Activated naive CD4-positive, alpha-beta T cell treated with anti-CD3 and anti-CD28 coated beads, Interleukin-2, amount 50 U/mL, for 72 hours (primary cell): ENCODE results near the gene EIF2AK3. TPM values are rescaled to one million over a fixed set of nuclear protein-coding genes. Genes with fewer than 3 reads are reported as not detected.

Source experiments
- ATAC-seq, 2 donors: fragments of 150-1000 bp; cut with Tn5 transposase; 2 replicates each; pipeline ENCODE4 v1.10.0; 2021; ENCODE audit warnings: mild to moderate bottlenecking in 2 of 2, moderate library complexity in 2 of 2
- DNase-seq, 2 donors: peaks; one replicate each; pipeline ENCODE4 v3.0.0; 2021 to 2022; ENCODE audit warnings: low spot score in 2 of 2
- H3K27ac Mint-ChIP-seq, 2 donors: one replicate each; pipeline ENCODE4 v1.8.0; 2022; ENCODE audit warnings: mild to moderate bottlenecking in 2 of 2, mixed read lengths in 2 of 2
- H3K36me3 Mint-ChIP-seq, 2 donors: one replicate each; pipeline ENCODE4 v1.8.0; 2022; ENCODE audit warnings: mixed read lengths in 2 of 2
- H3K9me3 Mint-ChIP-seq, 2 donors: one replicate each; pipeline ENCODE4 v1.8.0; 2022; ENCODE audit warnings: mixed read lengths in 2 of 2
- total RNA-seq, 2 donors: library from RNA; stranded (reverse); gene quantifications; one replicate each; pipeline ENCODE4 v1.2.3, GENCODE V29; 2022

EIF2AK3 gene
- total RNA-seq, 2 donors from 2014 or later, result 15.0 to 16.1 TPM

DNA sequence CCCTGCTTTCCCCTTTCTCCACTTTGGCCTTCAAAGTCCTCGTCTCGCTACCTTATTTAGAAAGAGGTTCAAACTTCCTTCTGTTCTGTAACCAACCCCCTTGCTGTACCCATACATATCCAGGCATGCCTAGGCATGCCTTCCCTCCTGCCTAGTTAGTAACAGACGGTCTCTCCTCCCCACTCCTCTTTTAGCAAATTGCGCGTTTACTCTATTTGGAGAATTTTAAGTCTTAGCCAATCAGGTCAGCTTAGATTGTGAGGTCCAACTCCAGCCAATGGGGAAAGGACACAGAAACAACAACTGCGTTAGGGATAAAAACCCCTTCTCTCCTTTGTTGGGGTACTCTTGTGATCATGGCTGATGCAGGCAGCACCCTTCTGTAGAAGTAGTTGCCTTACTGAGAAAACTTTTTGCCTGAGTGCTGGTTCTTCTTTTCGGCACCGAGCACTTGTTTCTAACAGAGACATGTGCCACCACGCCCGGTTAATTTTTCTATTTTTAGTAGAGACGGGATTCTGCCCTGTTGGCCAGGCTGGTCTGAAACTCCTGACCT, 88.8 kb downstream of the EIF2AK3 start:
- Mint-ChIP-seq H3K36me3 (peaks cover 4 to 5% of the 10 kb centered on the region in 2 donors), H3K27ac (peak overlapping the region in 1 of 2 donors; percentile 48), H3K9me3 (peaks cover 0 to 4% of the 10 kb centered on the region in 2 donors)
- ATAC-seq (no peak), DNase-seq (no peak)

DNA sequence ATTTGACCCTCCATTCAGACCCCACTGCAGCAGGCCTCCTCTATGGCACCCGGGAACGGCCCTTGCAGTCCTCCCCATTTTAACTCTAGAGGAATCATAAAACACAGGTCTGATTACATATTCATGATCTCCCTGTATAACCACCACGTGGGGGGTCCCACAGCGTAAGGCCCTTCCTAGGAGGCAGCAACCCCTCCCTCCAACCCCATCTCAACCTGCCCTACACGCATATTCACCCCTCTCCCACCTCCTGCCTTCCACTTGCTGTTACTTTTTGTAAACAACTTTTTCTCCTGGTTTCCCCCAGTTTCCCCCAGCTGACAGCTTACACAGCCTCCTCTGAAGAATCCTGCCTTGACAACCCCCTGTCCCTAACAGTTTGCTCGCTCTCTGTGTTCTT, 89.6 kb downstream of the EIF2AK3 start:
- DNase-seq (no peak), ATAC-seq (no peak)
- peak overlapping the region; percentile 48 for H3K27ac Mint-ChIP-seq
- H3K36me3 Mint-ChIP-seq, result peaks cover 4 to 5% of the 10 kb centered on the region in 2 donors
- H3K9me3 Mint-ChIP-seq, result peaks cover 0 to 4% of the 10 kb centered on the region in 2 donors

DNA sequence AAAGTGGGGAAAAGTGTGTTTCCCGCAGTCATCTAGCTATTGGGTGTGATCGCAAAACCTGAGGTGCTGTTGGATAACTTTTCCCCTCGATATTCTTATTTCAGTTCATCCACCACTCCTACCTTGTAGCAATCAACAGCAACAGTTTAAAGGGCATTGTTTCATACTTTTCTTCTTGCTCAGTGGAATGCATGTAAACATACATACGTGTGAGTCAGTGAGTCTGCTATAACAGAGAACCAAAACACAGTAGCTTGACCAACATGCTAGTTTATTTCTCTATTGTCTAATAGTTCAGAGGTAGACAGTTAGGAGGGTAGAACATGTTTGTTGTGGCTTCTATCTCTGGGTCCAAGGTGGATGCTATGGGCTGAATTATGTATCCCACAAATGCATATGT, 97.2 kb downstream of the EIF2AK3 start:
- ATAC-seq (no peak), DNase-seq (no peak)
- H3K27ac Mint-ChIP-seq, result no peak overlapping the region
- no peaks in the 10 kb centered on the region for H3K36me3 Mint-ChIP-seq
- H3K9me3 Mint-ChIP-seq, result no peaks in the 10 kb centered on the region

DNA sequence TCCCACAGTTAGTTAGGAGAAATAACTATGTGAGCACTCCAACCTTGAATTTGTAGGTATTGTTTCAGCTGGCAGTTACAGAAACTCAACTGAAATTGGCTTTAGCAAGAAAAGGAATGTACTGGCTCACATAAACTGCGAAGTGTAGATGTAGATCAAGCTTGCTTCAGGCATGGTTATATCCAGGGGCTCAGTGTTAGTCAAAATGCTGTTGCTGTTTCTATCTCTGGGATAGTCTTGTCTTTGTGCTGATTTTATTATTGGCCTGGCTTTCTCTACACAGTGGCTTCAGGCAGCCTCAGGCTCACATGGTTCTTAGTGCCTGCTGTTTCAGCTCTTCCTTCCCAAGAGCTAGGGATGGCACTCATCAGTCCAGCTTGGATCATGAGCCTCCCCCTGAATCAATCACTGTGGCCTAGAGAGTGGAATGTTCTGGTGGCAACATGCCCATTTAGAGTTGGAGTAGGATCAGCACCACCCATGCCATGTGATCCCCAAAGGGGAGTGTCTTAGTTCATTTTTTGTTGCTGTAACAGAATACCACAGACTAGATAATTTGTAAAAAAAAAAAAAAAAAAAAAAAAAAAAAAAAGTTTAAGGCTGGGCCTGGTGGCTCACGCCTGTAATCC, 105.7 kb downstream of the EIF2AK3 start:
- DNase-seq (no peak), ATAC-seq (no peak)
- Mint-ChIP-seq H3K9me3 (no peaks in the 10 kb centered on the region), H3K36me3 (no peaks in the 10 kb centered on the region), H3K27ac (no peak overlapping the region)

DNA sequence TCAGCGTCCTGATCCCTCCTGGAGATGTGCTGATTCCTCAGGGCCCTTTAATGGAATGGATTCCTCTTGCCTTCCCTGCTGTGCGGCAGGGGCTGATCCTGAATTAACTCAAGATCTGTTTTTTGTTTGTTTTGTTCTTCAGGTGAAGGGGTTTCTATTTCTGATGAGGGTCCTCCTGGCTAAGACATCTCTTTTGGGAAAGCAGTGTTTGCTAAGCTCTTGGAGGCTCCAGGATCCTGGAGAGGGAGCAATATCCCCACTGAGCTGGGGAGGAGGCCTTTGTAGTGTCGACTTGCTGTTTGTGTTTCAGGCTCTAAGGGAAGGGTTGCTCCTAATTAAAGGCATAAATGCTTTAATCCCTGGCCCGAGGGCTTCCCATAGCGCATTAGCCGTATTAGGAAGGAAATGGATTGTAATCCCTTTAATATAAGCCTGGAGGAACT, 109.5 kb downstream of the EIF2AK3 start:
- DNase-seq, result no peak
- no peaks in the 10 kb centered on the region for H3K9me3 Mint-ChIP-seq
- H3K27ac Mint-ChIP-seq, result no peak overlapping the region
- no peaks in the 10 kb centered on the region for H3K36me3 Mint-ChIP-seq
- ATAC-seq, result no peak

Other genes with a start within 250 kb of the EIF2AK3 start
- gene FOXI3, start 174.8 kb downstream of the EIF2AK3 start, total RNA-seq, result not detected
- 10 to 100 TPM; 48.0 to 51.0 TPM for gene RPIA, start 64.2 kb upstream of the EIF2AK3 start, total RNA-seq